SK-N-SH (cell line): ENCODE data around the gene TMPRSS9. TPM values are rescaled to one million over a fixed set of nuclear protein-coding genes. Genes with fewer than 3 reads are reported as not detected.

ENCODE experiments used
- CTCF ChIA-PET: fragments of 300-600, 350-600 bp; formaldehyde crosslinking; extraction: SDS; loops from one replicate; lab custom pipeline; 2021; lab: Yijun Ruan, JAX
- POLR2A ChIA-PET: fragments of 350-600 bp; sonication (Branson Sonifier 250); formaldehyde crosslinking; extraction: SDS; loops from one replicate; lab custom pipeline; 2020; ENCODE audit warnings: antibody characterized with exemption, inconsistent platforms; lab: Yijun Ruan, JAX
- DNase-seq: peaks from one replicate; pipeline ENCODE4 v3.0.0; 2012
- H2AFZ ChIP-seq: fragments of 200-600 bp; sonication (generic); 2 replicates; pipeline ENCODE4 v1.8.1; 2016; ENCODE audit warnings: antibody characterized with exemption, mild to moderate bottlenecking, low read depth
- H3F3A ChIP-seq: fragments of 200-600 bp; sonication (generic); replicated peaks from 2 replicates; pipeline ENCODE3; 2016; ENCODE audit warnings: antibody characterized with exemption, mild to moderate bottlenecking; ENCODE audit not compliant: insufficient read depth
- H3K27ac ChIP-seq, 2 experiments: fragments of 200-500 bp in 1 of 2; fragments of 200-600 bp in 1 of 2; sonication (Bioruptor generic) in 1 of 2; sonication (generic), shearing (Covaris generic) in 1 of 2; 2 replicates each; pipeline versions ENCODE4 v1.5.1 to v1.6.1; 2014 to 2016; ENCODE audit warnings: low read depth in 2 of 2, inconsistent platforms in 1 of 2, low read length in 1 of 2, mild to moderate bottlenecking in 1 of 2, mixed read lengths in 1 of 2
- H3K27me3 ChIP-seq: fragments of 200-600 bp; sonication (generic), shearing (Covaris generic); 2 replicates; pipeline ENCODE4 v1.6.1; 2016; ENCODE audit warnings: mixed run types; ENCODE audit not compliant: insufficient read depth
- H3K36me3 ChIP-seq, 2 experiments: fragments of 200-500 bp in 1 of 2; fragments of 200-600 bp in 1 of 2; sonication (Bioruptor generic) in 1 of 2; sonication (generic) in 1 of 2; replicated peaks in 1 of 2; 2 replicates each; pipeline versions ENCODE3 to v1.5.1; 2014 to 2016; ENCODE audit warnings: low read length in 1 of 2, mild to moderate bottlenecking in 1 of 2; ENCODE audit not compliant: insufficient read depth in 2 of 2, control insufficient read depth in 1 of 2
- H3K4me1 ChIP-seq, 2 experiments: fragments of 200-500 bp in 1 of 2; fragments of 200-600 bp in 1 of 2; sonication (Bioruptor generic) in 1 of 2; sonication (generic), shearing (Covaris generic) in 1 of 2; 2 replicates each; pipeline versions ENCODE4 v1.5.1 to v1.6.1; 2014 to 2016; ENCODE audit warnings: low read depth in 1 of 2, low read length in 1 of 2, mixed run types in 1 of 2; ENCODE audit not compliant: insufficient read depth in 2 of 2, control insufficient read depth in 1 of 2
- H3K4me2 ChIP-seq: fragments of 200-600 bp; sonication (generic), shearing (Covaris generic); 2 replicates; pipeline ENCODE4 v1.6.1; 2017; ENCODE audit warnings: mixed run types
- H3K4me3 ChIP-seq, 2 experiments: fragments of 200-500 bp in 1 of 2; fragments of 200-600 bp in 1 of 2; sonication (Bioruptor generic) in 1 of 2; sonication (generic), shearing (Covaris generic) in 1 of 2; 2 replicates each; pipeline versions ENCODE4 v1.5.1 to v1.8.1; 2014 to 2016; ENCODE audit warnings: low read depth in 2 of 2, inconsistent platforms in 1 of 2, low read length in 1 of 2, mild to moderate bottlenecking in 1 of 2, mixed read lengths in 1 of 2, moderate library complexity in 1 of 2
- H3K79me2 ChIP-seq: fragments of 200-600 bp; sonication (generic); 2 replicates; pipeline ENCODE4 v1.8.1; 2017; ENCODE audit warnings: mild to moderate bottlenecking; ENCODE audit not compliant: insufficient read depth
- H3K9ac ChIP-seq: fragments of 200-600 bp; sonication (generic); 2 replicates; pipeline ENCODE4 v1.6.1; 2017; ENCODE audit warnings: mixed run types
- H3K9me2 ChIP-seq: fragments of 200-600 bp; sonication (generic); 2 replicates; pipeline ENCODE4 v1.6.1; 2017; ENCODE audit warnings: mixed run types
- H3K9me3 ChIP-seq: fragments of 200-600 bp; sonication (generic); 2 replicates; pipeline ENCODE4 v1.6.1; 2017; ENCODE audit warnings: mixed run types, mild to moderate bottlenecking, moderate library complexity
- H4K20me1 ChIP-seq: fragments of 200-600 bp; sonication (generic); 2 replicates; pipeline ENCODE4 v1.6.1; 2017; ENCODE audit warnings: mild to moderate bottlenecking, mixed run types; ENCODE audit not compliant: insufficient read depth
- CHD2 ChIP-seq: fragments of 150-350 bp; IDR thresholded peaks from 2 replicates; pipeline ENCODE4 v1.6.1; 2018; ENCODE audit warnings: low read length; ENCODE audit not compliant: partially characterized antibody
- CTCF ChIP-seq: fragments of 200-600 bp; sonication (generic); IDR thresholded peaks from 2 replicates; pipeline ENCODE4 v1.6.1; 2017; ENCODE audit warnings: antibody characterized with exemption, mild to moderate bottlenecking, moderate library complexity
- ELF1 ChIP-seq: IDR thresholded peaks from 2 replicates; pipeline ENCODE4 v1.4.0; 2012
- EP300 ChIP-seq, 2 experiments: IDR thresholded peaks; 2 replicates each; pipeline versions ENCODE4 v1.4.0 to v1.6.1; 2012; ENCODE audit warnings: borderline replicate concordance in 1 of 2, low read depth in 1 of 2, low read length in 1 of 2
- GABPA ChIP-seq: IDR thresholded peaks from 2 replicates; pipeline ENCODE4 v1.4.0; 2012; ENCODE audit warnings: low read depth, mild to moderate bottlenecking
- MEF2A ChIP-seq: IDR thresholded peaks from 2 replicates; pipeline ENCODE4 v1.4.0; 2012; ENCODE audit warnings: low read depth, borderline replicate concordance
- POLR2AphosphoS5 ChIP-seq: IDR thresholded peaks from 2 replicates; pipeline ENCODE4 v1.6.1; 2012; ENCODE audit warnings: low read depth, low read length
- RAD21 ChIP-seq: IDR thresholded peaks from 2 replicates; pipeline ENCODE4 v1.6.1; 2012; ENCODE audit warnings: mild to moderate bottlenecking, low read length
- REST ChIP-seq: IDR thresholded peaks from 2 replicates; pipeline ENCODE4 v1.6.1; 2012; ENCODE audit warnings: mild to moderate bottlenecking, low read depth, low read length, moderate library complexity
- RXRA ChIP-seq: IDR thresholded peaks from 2 replicates; pipeline ENCODE4 v1.4.0; 2012; ENCODE audit warnings: low read depth, mild to moderate bottlenecking, borderline replicate concordance
- SMC3 ChIP-seq: IDR thresholded peaks from 2 replicates; pipeline ENCODE4 v1.6.1; 2012; ENCODE audit warnings: low read depth, low read length, improper control_type of control experiment
- TCF12 ChIP-seq: IDR thresholded peaks from 2 replicates; pipeline ENCODE4 v1.4.0; 2012
- WGBS: methylation state at CpG from one replicate; pipeline ENCODE4 v1.1.6; 2017; ENCODE audit warnings: low lambda C conversion rate; 5-methylcytosine and 5-hydroxymethylcytosine counted together
- polyA plus RNA-seq, 3 experiments: library from polyadenylated mRNA; depleted of rRNA; stranded (reverse); fragments of >200 nt; gene quantifications; 2 replicates each; pipeline ENCODE4 v1.2.3, GENCODE V29; 2012
- TF ChIP-seq, protein P1 (sequence below): IDR thresholded peaks from 2 replicates; pipeline ENCODE4; 2012
- TF ChIP-seq, protein P2 (sequence below): IDR thresholded peaks from 2 replicates; pipeline ENCODE4 v1.4.0; 2012; ENCODE audit warnings: low read depth

Gene TMPRSS9
- polyA plus RNA-seq, 1 of the 3 experiments (the other 2 are of a cell fraction), result not detected

DNA sequence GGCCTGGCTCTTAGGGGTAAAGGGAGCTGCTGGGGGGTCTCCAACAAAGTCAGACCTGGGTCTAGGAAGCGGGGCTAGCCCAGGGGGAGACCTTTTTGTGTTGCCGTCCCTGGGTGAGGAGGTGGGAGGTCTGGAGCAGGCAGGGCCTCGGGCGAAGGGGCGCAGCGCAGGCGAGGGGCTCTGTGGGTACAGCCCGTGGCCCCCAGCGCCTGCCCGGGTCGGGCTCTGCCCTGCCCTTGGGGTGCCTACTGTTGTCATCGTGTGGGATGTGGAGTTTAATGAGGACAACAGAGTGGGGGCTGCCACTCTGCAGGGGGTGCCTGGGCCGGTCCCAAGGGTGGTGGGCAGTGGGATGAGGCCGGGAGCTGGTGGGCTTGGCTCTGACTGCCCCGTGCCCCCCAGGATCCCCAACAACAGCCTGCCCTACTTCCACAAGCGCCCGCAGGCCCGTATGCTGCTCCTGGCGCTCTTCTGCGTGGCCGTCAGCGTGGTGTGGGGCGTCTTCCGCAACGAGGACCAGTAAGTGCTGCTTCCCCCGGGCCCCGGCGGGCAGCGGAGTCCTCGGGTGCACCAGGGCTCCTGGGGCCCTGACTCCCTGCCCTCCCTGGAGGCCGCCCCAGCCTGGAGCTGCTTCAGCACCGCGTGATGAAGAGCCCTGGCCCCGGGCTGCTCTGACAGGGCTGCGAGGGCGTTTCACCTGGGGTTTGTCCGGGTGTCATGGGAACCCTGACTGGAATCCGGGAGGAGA, 19.4 kb upstream of the TMPRSS9 start (continued):
- TF ChIP-seq REST (no peak), CTCF (no peak), ELF1 (no peak), MEF2A (no peak), POLR2AphosphoS5 (no peak), EP300 (IDR thresholded peaks at IDR 0.05; ENCODE audit: borderline replicate concordance in 1 of 2, low read depth in 1 of 2, low read length in 1 of 2) (no peak)
- TF ChIP-seq, protein P1, sequence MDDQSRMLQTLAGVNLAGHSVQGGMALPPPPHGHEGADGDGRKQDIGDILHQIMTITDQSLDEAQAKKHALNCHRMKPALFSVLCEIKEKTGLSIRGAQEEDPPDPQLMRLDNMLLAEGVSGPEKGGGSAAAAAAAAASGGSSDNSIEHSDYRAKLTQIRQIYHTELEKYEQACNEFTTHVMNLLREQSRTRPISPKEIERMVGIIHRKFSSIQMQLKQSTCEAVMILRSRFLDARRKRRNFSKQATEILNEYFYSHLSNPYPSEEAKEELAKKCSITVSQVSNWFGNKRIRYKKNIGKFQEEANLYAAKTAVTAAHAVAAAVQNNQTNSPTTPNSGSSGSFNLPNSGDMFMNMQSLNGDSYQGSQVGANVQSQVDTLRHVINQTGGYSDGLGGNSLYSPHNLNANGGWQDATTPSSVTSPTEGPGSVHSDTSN, result no peak
- TF ChIP-seq, protein P2, sequence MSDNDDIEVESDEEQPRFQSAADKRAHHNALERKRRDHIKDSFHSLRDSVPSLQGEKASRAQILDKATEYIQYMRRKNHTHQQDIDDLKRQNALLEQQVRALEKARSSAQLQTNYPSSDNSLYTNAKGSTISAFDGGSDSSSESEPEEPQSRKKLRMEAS, result no peak

DNA sequence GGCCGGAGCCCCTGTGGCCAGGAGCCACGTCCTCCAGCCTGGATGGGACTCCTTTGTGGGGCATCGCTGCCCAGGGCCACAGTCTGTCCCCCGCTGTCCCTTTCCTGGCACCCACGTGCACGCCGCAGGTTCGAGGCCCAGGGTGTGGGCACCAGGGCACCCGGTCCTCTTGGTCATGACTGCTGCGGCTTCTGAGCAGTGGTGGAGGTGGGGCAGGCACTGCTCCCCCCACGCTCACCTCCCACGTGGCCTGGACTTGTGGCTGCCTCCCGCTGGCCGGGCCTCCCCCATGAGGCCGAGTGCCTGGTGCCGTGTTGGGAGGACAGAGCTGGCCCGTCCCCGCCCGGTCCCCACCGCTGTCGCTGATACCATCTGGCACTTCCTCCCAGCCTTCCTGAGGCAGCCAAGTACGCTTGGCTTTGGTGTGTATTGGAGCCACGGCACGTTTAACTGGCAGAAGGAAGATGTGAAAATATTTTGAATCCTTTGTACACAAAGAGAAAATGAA, 18.8 kb upstream of the TMPRSS9 start:
- Histone ChIP-seq H3K36me3 (peaks cover 0 to 20% of the 10 kb centered on the region in 2 experiments), H3K9me3 (no peaks in the 10 kb centered on the region), H4K20me1 (peaks cover 3% of the 10 kb centered on the region; the same call in 1 of the 2 replicates), H3K27me3 (no peaks in the 10 kb centered on the region), H3K27ac (no peak overlapping the region), H3K4me2 (no peak overlapping the region), H3F3A (no peaks in the 10 kb centered on the region), H3K9ac (no peak overlapping the region), H3K79me2 (peaks cover 10% of the 10 kb centered on the region; the same call in 1 of the 2 replicates), H3K4me1 (no peaks in the 10 kb centered on the region; a peak in 1 of 4 replicates), H3K9me2 (no peaks in the 10 kb centered on the region), H3K4me3 (no peak overlapping the region), H2AFZ (no peak overlapping the region)
- 97% methylated on average over 15 of the region's 24 CpGs for WGBS
- no peak for TF ChIP-seq GABPA
- TF ChIP-seq SMC3, result no peak
- TF ChIP-seq CHD2, result no peak
- TF ChIP-seq RXRA, result no peak
- TF ChIP-seq TCF12, result no peak
- TF ChIP-seq RAD21, result no peak
- DNase-seq, result no peak
- ChIA-PET CTCF (no interaction called here), POLR2A (no interaction called here)
